Effector memory CD4-positive, alpha-beta T cell (primary cell): ENCODE results near the gene LYPD1.
"Not testable (repeated sequence)": the region's sequence is repeated elsewhere in the genome, so short reads cannot be mapped to it uniquely, and the experiment has no call there.

ENCODE experiments used
- DNase-seq, 3 donors: peaks; one replicate each; pipeline ENCODE4 v3.0.0-alpha.2; 2020
- H3K27ac ChIP-seq: 2 replicates; pipeline ENCODE4 v1.7.0; 2013; ENCODE audit warnings: mild to moderate bottlenecking, low read length, moderate library complexity; ENCODE audit not compliant: insufficient read depth, poor library complexity, severe bottlenecking
- H3K27me3 ChIP-seq: replicated peaks from 2 replicates; pipeline ENCODE4 v1.7.0; 2013; ENCODE audit warnings: mild to moderate bottlenecking, low read length; ENCODE audit not compliant: insufficient read depth, control insufficient read depth, poor library complexity, severe bottlenecking
- H3K36me3 ChIP-seq: 2 replicates; pipeline ENCODE4 v1.7.0; 2013; ENCODE audit warnings: mild to moderate bottlenecking, low read length, moderate library complexity; ENCODE audit not compliant: control insufficient read depth, insufficient read depth
- H3K4me1 ChIP-seq: 2 replicates; pipeline ENCODE4 v1.7.0; 2013; ENCODE audit warnings: low read length, mild to moderate bottlenecking; ENCODE audit not compliant: control insufficient read depth, insufficient read depth, poor library complexity, severe bottlenecking
- H3K4me3 ChIP-seq: 2 replicates; pipeline ENCODE4 v1.7.0; 2013; ENCODE audit warnings: low read length, low read depth, mild to moderate bottlenecking; ENCODE audit not compliant: insufficient read depth, poor library complexity, severe bottlenecking
- H3K9me3 ChIP-seq: 2 replicates; pipeline ENCODE4 v1.7.0; 2013; ENCODE audit warnings: mild to moderate bottlenecking, low read length, moderate library complexity; ENCODE audit not compliant: control insufficient read depth
- total RNA-seq, 3 donors: gene quantifications; one replicate each; lab custom pipeline; 2026; lab: John Stamatoyannopoulos, UW

Gene LYPD1
- total RNA-seq, result 0 to 0.09 (median 0) reads per million in 3 donors

- no peaks in the 10 kb centered on the region for H3K36me3 ChIP-seq
- no peak for DNase-seq
- no peaks in the 10 kb centered on the region for H3K4me1 ChIP-seq
- H3K4me3 ChIP-seq, result no peak within 1 kb of the TSS
- no peaks in the 10 kb centered on the region for H3K27me3 ChIP-seq
- H3K9me3 ChIP-seq, result no peaks in the 10 kb centered on the region
- no peak within 1 kb of the TSS for H3K27ac ChIP-seq
These were observed at the start of gene LYPD1 for GRCh38 chr2:132669908-132670495. LYPD1 (minus strand) TSS chr2:132670205; CDS start chr2:132669932, 273 bp downstream.

- Histone ChIP-seq H3K4me3 (no peak overlapping the region), H3K27me3 (no peaks in the 10 kb centered on the region), H3K9me3 (no peaks in the 10 kb centered on the region), H3K36me3 (no peaks in the 10 kb centered on the region), H3K4me1 (no peaks in the 10 kb centered on the region), H3K27ac (no peak overlapping the region)
- no peak for DNase-seq
These were observed 49.5 kb upstream of the LYPD1 start for GRCh38 chr2:132719480-132719879.

GRCh38 chr2:132716954-132717353 lies 46.9 kb upstream of the LYPD1 start:
- H3K4me3 ChIP-seq, result no peak overlapping the region
- no peaks in the 10 kb centered on the region for H3K9me3 ChIP-seq
- H3K36me3 ChIP-seq, result no peaks in the 10 kb centered on the region
- no peak for DNase-seq
- no peaks in the 10 kb centered on the region for H3K27me3 ChIP-seq
- H3K4me1 ChIP-seq, result no peaks in the 10 kb centered on the region
- no peak overlapping the region for H3K27ac ChIP-seq

GRCh38 chr2:132715386-132716351 lies 45.7 kb upstream of the LYPD1 start:
- no peak for DNase-seq
- Histone ChIP-seq H3K36me3 (no peaks in the 10 kb centered on the region), H3K4me3 (no peak overlapping the region), H3K27me3 (no peaks in the 10 kb centered on the region), H3K4me1 (no peaks in the 10 kb centered on the region), H3K9me3 (no peaks in the 10 kb centered on the region), H3K27ac (no peak overlapping the region)

- no peak overlapping the region for H3K4me3 ChIP-seq
- H3K36me3 ChIP-seq, result no peaks in the 10 kb centered on the region
- H3K27me3 ChIP-seq, result no peaks in the 10 kb centered on the region
- H3K27ac ChIP-seq, result no peak overlapping the region
- no peaks in the 10 kb centered on the region for H3K4me1 ChIP-seq
- DNase-seq, result no peak
- no peaks in the 10 kb centered on the region for H3K9me3 ChIP-seq
These were observed 33.4 kb upstream of the LYPD1 start for GRCh38 chr2:132703396-132703795.

- no peaks in the 10 kb centered on the region for H3K9me3 ChIP-seq
- DNase-seq, result no peak
- H3K36me3 ChIP-seq, result no peaks in the 10 kb centered on the region
- H3K27me3 ChIP-seq, result no peaks in the 10 kb centered on the region
- H3K27ac ChIP-seq, result no peak overlapping the region
- no peak overlapping the region for H3K4me3 ChIP-seq
- H3K4me1 ChIP-seq, result no peaks in the 10 kb centered on the region
These were observed 31.8 kb upstream of the LYPD1 start for GRCh38 chr2:132701810-132702209.

- H3K4me1 ChIP-seq, H3K27me3 ChIP-seq, DNase-seq, H3K36me3 ChIP-seq, H3K4me3 ChIP-seq, H3K27ac ChIP-seq, H3K9me3 ChIP-seq: not testable (repeated sequence)
These were observed 29.8 kb upstream of the LYPD1 start for GRCh38 chr2:132699802-132700201.

GRCh38 chr2:132698347-132698746 lies 28.3 kb upstream of the LYPD1 start:
- H3K36me3 ChIP-seq, H3K27ac ChIP-seq, DNase-seq, H3K9me3 ChIP-seq, H3K4me3 ChIP-seq, H3K4me1 ChIP-seq, H3K27me3 ChIP-seq: not testable (repeated sequence)

- DNase-seq, result no peak
- no peaks in the 10 kb centered on the region for H3K36me3 ChIP-seq
- no peaks in the 10 kb centered on the region for H3K27me3 ChIP-seq
- no peak overlapping the region for H3K4me3 ChIP-seq
- no peaks in the 10 kb centered on the region for H3K9me3 ChIP-seq
- no peaks in the 10 kb centered on the region for H3K4me1 ChIP-seq
- H3K27ac ChIP-seq, result no peak overlapping the region
These were observed 27.7 kb upstream of the LYPD1 start for GRCh38 chr2:132697556-132698205.

- no peaks in the 10 kb centered on the region for H3K36me3 ChIP-seq
- H3K4me3 ChIP-seq, result no peak overlapping the region
- no peak overlapping the region for H3K27ac ChIP-seq
- DNase-seq, result no peak
- no peaks in the 10 kb centered on the region for H3K27me3 ChIP-seq
- no peaks in the 10 kb centered on the region for H3K9me3 ChIP-seq
- no peaks in the 10 kb centered on the region for H3K4me1 ChIP-seq
These were observed 22.8 kb upstream of the LYPD1 start for GRCh38 chr2:132692816-132693215.
